Calu3 (cell line): ENCODE data around the gene ZNF224. TPM values are rescaled to one million over a fixed set of nuclear protein-coding genes. Genes with fewer than 3 reads are reported as not detected.
A peak's percentile ranks its signal among the peaks of the same experiment; 100 is the strongest.
"Not testable (repeated sequence)": the region's sequence is repeated elsewhere in the genome, so short reads cannot be mapped to it uniquely, and the experiment has no call there.

Source experiments
- BruUV-seq: library from RNA; stranded (reverse); fragments of 400-500 nt; replicated peaks from 2 replicates; lab custom pipeline; 2021; lab: Mats Ljungman, UMichigan
- CTCF ChIA-PET: fragments of 300-600 bp; sonication (Branson Sonifier 250); formaldehyde crosslinking; loops from one replicate; lab custom pipeline; 2022; ENCODE audit warnings: antibody characterized with exemption; lab: Charles Lee
- DNase-seq: peaks from one replicate; pipeline ENCODE4 v3.0.0; 2022
- H3K27ac Mint-ChIP-seq: one replicate; pipeline ENCODE4 v1.8.0; 2022; ENCODE audit warnings: mixed read lengths; ENCODE audit not compliant: unreplicated experiment
- H3K27me3 Mint-ChIP-seq: one replicate; pipeline ENCODE4 v1.8.0; 2022; ENCODE audit warnings: mixed read lengths; ENCODE audit not compliant: unreplicated experiment
- H3K36me3 Mint-ChIP-seq: one replicate; pipeline ENCODE4 v1.8.0; 2022; ENCODE audit warnings: mild to moderate bottlenecking, moderate library complexity, mixed read lengths; ENCODE audit not compliant: insufficient read depth, unreplicated experiment
- H3K4me1 Mint-ChIP-seq: one replicate; pipeline ENCODE4 v1.8.0; 2022; ENCODE audit warnings: mild to moderate bottlenecking, low read depth, mixed read lengths; ENCODE audit not compliant: unreplicated experiment
- H3K4me3 Mint-ChIP-seq: one replicate; pipeline ENCODE4 v1.8.0; 2022; ENCODE audit warnings: mild to moderate bottlenecking, low read depth, moderate library complexity, mixed read lengths; ENCODE audit not compliant: unreplicated experiment
- H3K9me3 Mint-ChIP-seq: one replicate; pipeline ENCODE4 v1.8.0; 2022; ENCODE audit warnings: low read depth, mixed read lengths; ENCODE audit not compliant: unreplicated experiment
- CTCF ChIP-seq: fragments of 200-600 bp; IDR thresholded peaks from one replicate; pipeline ENCODE4 v1.8.0; 2022; ENCODE audit warnings: antibody characterized with exemption; ENCODE audit not compliant: unreplicated experiment
- intact Hi-C: fragments of 100-400 bp; cut with micrococcal nuclease; formaldehyde crosslinking; loops from one replicate; pipeline ENCODE4 v1.10.0; 2022; ENCODE audit not compliant: unreplicated experiment
- total RNA-seq: library from RNA; stranded (reverse); gene quantifications from 2 replicates; pipeline ENCODE4 v1.2.3, GENCODE V29; 2022

The ZNF224 gene
- total RNA-seq, 1 experiment from 2014 or later: 34.4 TPM

GRCh38 chr19:44112802-44113137 lies 18.6 kb downstream of the ZNF224 start:
- Mint-ChIP-seq H3K4me3 (peak overlapping the region; percentile 97), H3K36me3 (peaks cover 27% of the 10 kb centered on the region), H3K9me3 (peaks cover 15% of the 10 kb centered on the region), H3K27ac (peak overlapping the region; percentile 89), H3K27me3 (no peaks in the 10 kb centered on the region), H3K4me1 (peaks cover 14% of the 10 kb centered on the region)
- no peak for DNase-seq
- no peak for TF ChIP-seq CTCF
- BruUV-seq: no TSS peak
- CTCF ChIA-PET: interaction anchor here (0.6 to 0.9 kb wide), 2 partner anchors 9 to 201 kb away, joined by 3 to 4 read pairs; no protein-coding TSS in a partner anchor
- intact Hi-C loops: loop anchor here (5.0 kb wide), 1 partner anchor 95 kb away; no protein-coding TSS in a partner anchor

DNA sequence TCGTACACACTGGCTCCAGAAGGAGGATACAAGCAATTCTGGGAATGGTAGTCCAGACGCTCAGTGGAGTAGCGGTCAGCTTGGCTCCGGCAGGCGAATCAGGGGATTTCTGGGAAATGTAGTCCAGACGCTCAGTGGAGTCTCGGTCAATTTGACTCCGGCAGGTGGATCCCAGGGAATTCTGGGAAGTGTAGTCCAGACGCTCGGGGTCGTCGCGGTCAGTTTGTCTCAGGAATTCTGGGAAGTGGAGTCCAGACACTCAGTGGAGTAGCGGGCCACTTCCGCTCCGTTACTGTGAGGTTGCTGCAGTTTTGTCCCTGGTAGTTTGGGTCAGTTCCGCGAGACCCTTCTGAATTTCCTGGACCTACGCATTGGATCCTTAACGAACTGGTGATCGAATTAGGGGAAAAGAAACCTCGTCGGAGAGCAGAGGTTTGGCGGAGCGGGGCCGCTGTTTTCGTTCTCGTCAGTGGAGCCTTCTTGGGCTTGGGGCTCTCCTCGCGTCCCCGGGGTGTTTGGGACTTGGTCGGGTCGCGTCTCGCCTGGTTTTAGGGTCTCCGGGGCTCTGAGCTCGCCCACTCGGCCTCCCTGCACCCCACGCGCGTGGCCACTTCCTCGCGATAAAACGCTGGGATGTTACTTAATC lies 19.1 kb downstream of the ZNF224 start, which contains the start of gene ZNF225:
Gene ZNF225, plus strand, starts transcription at position 262 of the 646 bp plus-strand sequence. CDS start 2,429 bp downstream, outside the sequence.
- CTCF ChIA-PET: interaction anchor here (0.9 kb wide), 1 partner anchor 10 kb away, joined by 3 read pairs; no protein-coding TSS in a partner anchor
- peaks cover 14% of the 10 kb centered on the region for H3K4me1 Mint-ChIP-seq
- peaks cover 27% of the 10 kb centered on the region for H3K36me3 Mint-ChIP-seq
- DNase-seq: peak; percentile 96
- intact Hi-C loops: loop anchor here (5.0 kb wide), 1 partner anchor 94 kb away; no protein-coding TSS in a partner anchor
- H3K4me3 Mint-ChIP-seq: peak within 1 kb of the TSS; percentile 97
- BruUV-seq: no TSS peak
- peaks cover 11% of the 10 kb centered on the region for H3K9me3 Mint-ChIP-seq
- H3K27ac Mint-ChIP-seq: peak within 1 kb of the TSS; percentile 89
- no peaks in the 10 kb centered on the region for H3K27me3 Mint-ChIP-seq
- no peak for TF ChIP-seq CTCF

GRCh38 chr19:44113784-44114390 lies 19.7 kb downstream of the ZNF224 start:
- peak; percentile 3 for DNase-seq
- BruUV-seq: TSS peak; percentile 42
- intact Hi-C loops: loop anchor here (5.0 kb wide), 1 partner anchor 93 kb away; no protein-coding TSS in a partner anchor
- Mint-ChIP-seq H3K4me1 (peaks cover 14% of the 10 kb centered on the region), H3K27me3 (no peaks in the 10 kb centered on the region), H3K27ac (no peak overlapping the region), H3K36me3 (peaks cover 28% of the 10 kb centered on the region), H3K9me3 (peaks cover 11% of the 10 kb centered on the region), H3K4me3 (peak overlapping the region; percentile 97)
- CTCF ChIA-PET: no interaction called here
- no peak for TF ChIP-seq CTCF

DNA sequence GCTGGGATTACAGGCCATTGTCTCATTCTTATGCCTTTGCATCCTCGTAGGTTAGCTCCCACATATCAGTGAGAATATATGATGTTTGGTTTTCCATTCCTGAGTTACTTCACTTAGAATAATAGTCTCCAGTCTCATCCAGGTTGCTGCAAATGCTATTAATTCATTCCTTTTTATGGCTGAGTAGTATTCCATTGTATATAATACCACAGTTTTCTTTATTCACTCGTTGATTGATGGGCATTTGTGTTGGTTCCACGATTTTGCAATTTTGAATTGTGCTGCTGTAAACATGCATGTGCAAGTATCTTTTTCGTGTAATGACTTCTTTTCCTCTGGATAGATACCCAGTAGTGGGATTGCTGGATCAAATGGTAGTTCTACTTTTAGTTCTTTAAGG lies 27.0 kb downstream of the ZNF224 start:
- CTCF ChIA-PET, H3K4me3 Mint-ChIP-seq, intact Hi-C loops, H3K27me3 Mint-ChIP-seq, H3K4me1 Mint-ChIP-seq, H3K27ac Mint-ChIP-seq, DNase-seq, BruUV-seq: not testable (repeated sequence)
- peaks cover 18% of the 10 kb centered on the region for H3K9me3 Mint-ChIP-seq
- peaks cover 15% of the 10 kb centered on the region for H3K36me3 Mint-ChIP-seq
